ENCODE data around the gene OR2S2. TPM values are rescaled to one million over a fixed set of nuclear protein-coding genes. Genes with fewer than 3 reads are reported as not detected.

The OR2S2 gene
- total and polyA plus RNA-seq, 2 of the 8 experiments (the other 6 are each of a cell fraction or from before 2014, with no cell fraction given) = not detected

DNA sequence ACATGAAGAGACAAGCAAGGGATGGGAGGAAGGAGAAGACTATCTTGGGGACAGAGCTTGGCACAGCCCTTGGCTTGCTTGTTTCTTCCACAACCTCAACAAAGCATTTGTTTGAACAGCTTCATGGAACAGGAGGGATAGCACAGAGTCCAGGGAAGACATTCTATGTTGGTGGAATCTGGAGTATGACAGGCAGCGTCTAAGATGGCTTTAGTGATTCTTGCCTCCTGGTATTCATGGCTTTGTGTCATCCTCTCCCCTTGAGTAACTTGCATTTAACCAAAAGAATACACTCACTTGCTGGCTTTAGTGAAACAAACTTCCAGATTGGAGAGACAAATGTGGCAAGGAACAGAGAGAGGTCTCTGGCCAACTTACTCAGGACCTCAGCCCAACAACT is 47.9 kb upstream of the OR2S2 start:
- Histone ChIP-seq H3K36me3 (ENCODE audit: control insufficient read depth in 2 of 4, insufficient read depth in 4 of 4, low read length in 3 of 4) (no peaks in the 10 kb centered on the region), H4K5ac (ENCODE audit: insufficient read length, low read depth, low read length) (no peak overlapping the region), H2BK5ac (ENCODE audit: low read depth, low read length) (no peak overlapping the region), H3K56ac (replicated peaks; ENCODE audit: insufficient read length, low read depth, low read length) (no peak overlapping the region), H3K18ac (ENCODE audit: extremely low read depth, low read length) (no peak overlapping the region), H3K9me3 (ENCODE audit: insufficient read depth in 2 of 2, low read depth in 1 of 2, low read length in 1 of 2) (no peaks in the 10 kb centered on the region; a peak in 2 of 4 replicates), H4K8ac (ENCODE audit: extremely low read depth, insufficient read depth, low read length) (no peak overlapping the region), H3K4me2 (ENCODE audit: insufficient read depth in 1 of 2, low read depth in 2 of 2, low read length in 2 of 2) (no peak overlapping the region), H3K27me3 (replicated peaks in 1 of 4; ENCODE audit: control insufficient read depth in 3 of 4, extremely low read depth in 1 of 4, insufficient read depth in 3 of 4, low read length in 3 of 4) (peaks cover 0 to 4% (median 0%) of the 10 kb centered on the region in 4 experiments; a peak in 1 of 7 replicates), H4K20me1 (replicated peaks in 1 of 2; ENCODE audit: control insufficient read depth in 1 of 2, insufficient read depth in 2 of 2, low read length in 2 of 2) (no peaks in the 10 kb centered on the region), H2AFZ (ENCODE audit: low read length) (no peak overlapping the region), H3K14ac (ENCODE audit: insufficient read length) (no peak overlapping the region), H3K23ac (ENCODE audit: insufficient read length) (no peak overlapping the region), H2BK12ac (ENCODE audit: low read depth, low read length) (no peak overlapping the region), H2AK5ac (ENCODE audit: low read depth, low read length) (no peak overlapping the region), H3K79me1 (ENCODE audit: low read depth, low read length) (no peaks in the 10 kb centered on the region), H3K27ac (ENCODE audit: low read depth, low read length) (no peak overlapping the region), H3K4me3 (ENCODE audit: extremely low read depth in 1 of 4, insufficient read depth in 2 of 4, low read depth in 3 of 4, low read length in 4 of 4) (no peak overlapping the region), H3K23me2 (ENCODE audit: low read depth, low read length) (no peaks in the 10 kb centered on the region), H2BK120ac (replicated peaks; ENCODE audit: low read depth, low read length) (no peak overlapping the region), H4K91ac (replicated peaks; ENCODE audit: insufficient read length, low read length) (no peak overlapping the region), H2BK15ac (ENCODE audit: low read length) (no peak overlapping the region), H3K4ac (replicated peaks; ENCODE audit: insufficient read length, low read depth, low read length) (no peak overlapping the region), H3K9ac (replicated peaks in 1 of 4; ENCODE audit: extremely low read depth in 1 of 4, low read depth in 3 of 4, low read length in 3 of 4) (no peak overlapping the region), H3K79me2 (ENCODE audit: control insufficient read depth in 1 of 2, insufficient read depth in 2 of 2, low read length in 2 of 2) (no peaks in the 10 kb centered on the region), H3K4me1 (replicated peaks in 1 of 4; ENCODE audit: control insufficient read depth in 3 of 4, insufficient read depth in 4 of 4, low read length in 3 of 4) (no peaks in the 10 kb centered on the region), H2BK20ac (ENCODE audit: low read length) (no peak overlapping the region)
- ChIA-PET POLR2A (ENCODE audit: partially characterized antibody) (no interaction called here), CTCF (ENCODE audit: partially characterized antibody) (interaction anchor here (1.0 to 6.6 kb wide), 11 partner anchors 11 to 104 kb away, joined by 3 to 68 read pairs (median 15); partner anchors contain the start of gene OR2S2)
- FAIRE-seq (no peak), DNase-seq (ENCODE audit: low read depth in 1 of 2, low spot score in 2 of 2) (no peak)
- 89% methylated on average over 1 of the region's 1 CpG; no CpG with 5 or more reads in 1 of the 2 experiments for WGBS, 2 experiments (ENCODE audit: extremely low coverage in 1 of 2, insufficient coverage in 1 of 2, insufficient read length in 1 of 2, insufficient replicate concordance in 2 of 2, low coverage in 1 of 2, low lambda C conversion rate in 2 of 2, missing lambda C conversion rate in 1 of 2)
- TF ChIP-seq EGR1 (IDR thresholded peaks at IDR 0.05; ENCODE audit: borderline replicate concordance, low read depth, low read length) = no peak

Data from H1 (cell line).